Stimulated activated memory B cell treated with anti-CD40 and anti-IgM and Interleukin-4, amounts not matched to agents 10 μg/mL and 1 μg/mL and 100 μg/mL, for 72 hours (primary cell): ENCODE data around the gene TEX53.

ENCODE experiments used
- ATAC-seq: fragments of 150-1000 bp; cut with Tn5 transposase; 2 replicates; pipeline ENCODE4 v1.10.0; 2021
- H3K27ac Mint-ChIP-seq: one replicate; pipeline ENCODE4 v1.8.0; 2022; ENCODE audit warnings: mild to moderate bottlenecking, mixed read lengths
- H3K27me3 Mint-ChIP-seq: one replicate; pipeline ENCODE4 v1.8.0; 2022; ENCODE audit warnings: mixed read lengths
- H3K36me3 Mint-ChIP-seq: one replicate; pipeline ENCODE4 v1.8.0; 2022; ENCODE audit warnings: mixed read lengths
- H3K4me1 Mint-ChIP-seq: one replicate; pipeline ENCODE4 v1.8.0; 2022; ENCODE audit warnings: mixed read lengths
- H3K4me3 Mint-ChIP-seq: one replicate; pipeline ENCODE4 v1.8.0; 2022; ENCODE audit warnings: mild to moderate bottlenecking, moderate library complexity, mixed read lengths
- H3K9me3 Mint-ChIP-seq: one replicate; pipeline ENCODE4 v1.8.0; 2022; ENCODE audit warnings: mixed read lengths

TEX53 gene

GRCh38 chr9:114629563-114630090 lies 28.0 kb downstream of the TEX53 start:
- no peak overlapping the region for H3K4me3 Mint-ChIP-seq
- no peak for ATAC-seq
- H3K9me3 Mint-ChIP-seq, result no peaks in the 10 kb centered on the region
- no peaks in the 10 kb centered on the region for H3K27me3 Mint-ChIP-seq
- H3K27ac Mint-ChIP-seq, result no peak overlapping the region
- peaks cover 1% of the 10 kb centered on the region for H3K4me1 Mint-ChIP-seq
- H3K36me3 Mint-ChIP-seq, result peaks cover 71% of the 10 kb centered on the region

DNA sequence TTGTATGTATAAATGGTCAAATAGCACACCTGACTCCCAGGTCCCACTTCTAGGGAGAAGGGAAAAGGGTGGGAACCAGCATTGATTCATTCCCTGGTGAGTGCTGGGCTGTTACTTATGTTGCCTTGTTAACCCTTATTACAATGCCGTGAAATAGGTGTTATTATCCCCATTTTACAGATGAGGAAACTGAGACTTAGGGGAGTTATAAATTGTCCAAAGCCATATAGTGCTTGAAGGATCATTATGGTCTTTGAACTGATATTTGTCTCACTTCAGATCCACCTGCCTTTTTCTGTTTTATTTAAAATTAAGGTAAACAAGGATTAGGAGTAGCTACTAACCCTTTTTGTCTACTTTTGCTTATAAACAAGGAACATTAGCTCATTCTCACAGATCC lies 30.1 kb downstream of the TEX53 start:
- H3K4me3 Mint-ChIP-seq, result no peak overlapping the region
- no peak for ATAC-seq
- H3K27ac Mint-ChIP-seq, result no peak overlapping the region
- H3K4me1 Mint-ChIP-seq, result peaks cover 4% of the 10 kb centered on the region
- H3K36me3 Mint-ChIP-seq, result peaks cover 65% of the 10 kb centered on the region
- H3K9me3 Mint-ChIP-seq, result no peaks in the 10 kb centered on the region
- H3K27me3 Mint-ChIP-seq, result no peaks in the 10 kb centered on the region

DNA sequence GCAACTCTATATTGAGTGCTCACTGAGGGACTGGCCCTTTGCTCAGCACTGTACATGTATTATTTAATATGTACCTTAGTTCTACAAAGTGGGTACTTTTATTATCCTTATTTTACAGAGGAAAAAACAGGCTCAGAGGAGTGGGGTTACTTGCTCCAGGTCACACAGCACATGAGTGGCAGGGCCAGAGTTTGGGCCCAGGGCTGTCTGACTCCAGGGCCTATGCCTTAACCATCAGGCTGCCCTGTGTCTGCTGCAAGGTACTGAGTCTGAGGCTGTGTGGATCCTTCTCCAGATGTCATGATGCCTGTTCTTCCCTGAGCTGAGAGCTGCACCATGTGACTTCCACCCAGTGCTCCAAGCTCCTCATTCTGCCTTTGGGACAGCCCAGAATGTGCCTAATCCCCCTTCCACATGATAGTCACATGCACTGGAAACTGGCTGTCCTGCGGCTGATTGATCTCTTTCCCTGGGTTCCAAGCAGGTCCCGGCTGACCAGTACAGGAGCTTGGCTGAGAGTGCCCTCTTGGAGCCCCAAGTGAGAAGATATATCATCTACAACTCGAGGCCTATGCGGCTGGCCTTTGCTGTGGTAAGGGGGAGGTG lies 31.1 kb downstream of the TEX53 start:
- peaks cover 71% of the 10 kb centered on the region for H3K36me3 Mint-ChIP-seq
- no peak overlapping the region for H3K27ac Mint-ChIP-seq
- no peaks in the 10 kb centered on the region for H3K9me3 Mint-ChIP-seq
- ATAC-seq, result no peak
- H3K4me1 Mint-ChIP-seq, result peaks cover 8% of the 10 kb centered on the region
- no peaks in the 10 kb centered on the region for H3K27me3 Mint-ChIP-seq
- H3K4me3 Mint-ChIP-seq, result no peak overlapping the region

DNA sequence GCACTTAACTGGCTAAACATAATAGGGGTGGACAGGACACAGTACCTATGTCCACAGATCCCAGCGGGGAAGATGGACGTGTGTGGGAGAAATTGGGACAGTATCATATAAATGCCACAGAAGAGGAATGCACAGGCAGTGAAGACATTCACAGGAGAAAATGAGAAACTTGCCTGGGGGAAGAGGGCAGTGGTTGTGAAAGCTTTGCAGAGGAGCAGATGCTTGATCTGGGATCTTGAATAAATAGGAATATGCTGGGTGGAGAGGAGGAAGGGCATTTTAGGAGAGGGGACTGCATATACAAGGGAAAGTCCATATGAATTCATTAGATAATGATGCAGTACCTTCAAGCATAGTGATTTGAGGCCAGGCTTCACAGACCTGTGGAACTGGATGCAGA lies 32.9 kb downstream of the TEX53 start:
- no peak for ATAC-seq
- H3K4me3 Mint-ChIP-seq, result no peak overlapping the region
- no peaks in the 10 kb centered on the region for H3K9me3 Mint-ChIP-seq
- H3K27ac Mint-ChIP-seq, result no peak overlapping the region
- H3K27me3 Mint-ChIP-seq, result no peaks in the 10 kb centered on the region
- peaks cover 69% of the 10 kb centered on the region for H3K36me3 Mint-ChIP-seq
- H3K4me1 Mint-ChIP-seq, result peaks cover 17% of the 10 kb centered on the region

GRCh38 chr9:114621975-114622609 lies 35.5 kb downstream of the TEX53 start:
- ATAC-seq, result no peak
- H3K4me1 Mint-ChIP-seq, result peaks cover 39% of the 10 kb centered on the region
- H3K9me3 Mint-ChIP-seq, result no peaks in the 10 kb centered on the region
- H3K36me3 Mint-ChIP-seq, result peaks cover 50% of the 10 kb centered on the region
- H3K27me3 Mint-ChIP-seq, result no peaks in the 10 kb centered on the region
- peak overlapping the region; percentile 74 for H3K27ac Mint-ChIP-seq
- no peak overlapping the region for H3K4me3 Mint-ChIP-seq

- ATAC-seq, result no peak
- Mint-ChIP-seq H3K4me3 (no peak overlapping the region), H3K4me1 (peaks cover 44% of the 10 kb centered on the region), H3K27ac (peak overlapping the region; percentile 74), H3K27me3 (no peaks in the 10 kb centered on the region), H3K36me3 (peaks cover 45% of the 10 kb centered on the region), H3K9me3 (no peaks in the 10 kb centered on the region)
Observed at GRCh38 chr9:114621561-114621960, 36.0 kb downstream of the TEX53 start.

DNA sequence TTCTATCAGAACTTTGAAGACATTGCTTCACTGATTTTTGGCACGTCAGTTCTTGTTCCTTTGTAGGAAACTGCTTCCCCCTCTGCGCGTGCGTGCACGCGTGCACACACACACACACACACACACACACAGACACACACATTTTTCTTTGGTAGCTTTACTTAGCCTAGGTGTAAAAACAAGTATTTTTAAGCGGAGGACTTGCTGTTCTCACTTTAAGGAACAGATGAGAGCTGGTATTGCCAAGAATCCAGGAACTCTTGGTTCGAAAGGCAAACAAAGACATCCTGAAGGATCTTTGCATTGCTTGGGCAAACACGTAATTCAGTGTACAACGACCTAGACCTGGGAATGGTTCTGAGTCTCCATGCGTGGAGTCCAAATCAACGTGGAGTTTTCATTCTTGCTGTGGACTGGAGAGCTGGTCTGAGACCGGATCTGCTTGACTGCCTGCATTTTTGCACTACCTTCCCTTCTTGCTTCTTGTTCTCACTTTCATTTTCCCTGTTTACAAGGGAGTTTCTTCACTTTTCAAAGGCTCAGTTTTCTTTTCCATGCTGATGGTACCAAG lies 38.3 kb downstream of the TEX53 start:
- H3K27me3 Mint-ChIP-seq, result no peaks in the 10 kb centered on the region
- peak overlapping the region; percentile 78 for H3K4me3 Mint-ChIP-seq
- H3K4me1 Mint-ChIP-seq, result peaks cover 59% of the 10 kb centered on the region

DNA sequence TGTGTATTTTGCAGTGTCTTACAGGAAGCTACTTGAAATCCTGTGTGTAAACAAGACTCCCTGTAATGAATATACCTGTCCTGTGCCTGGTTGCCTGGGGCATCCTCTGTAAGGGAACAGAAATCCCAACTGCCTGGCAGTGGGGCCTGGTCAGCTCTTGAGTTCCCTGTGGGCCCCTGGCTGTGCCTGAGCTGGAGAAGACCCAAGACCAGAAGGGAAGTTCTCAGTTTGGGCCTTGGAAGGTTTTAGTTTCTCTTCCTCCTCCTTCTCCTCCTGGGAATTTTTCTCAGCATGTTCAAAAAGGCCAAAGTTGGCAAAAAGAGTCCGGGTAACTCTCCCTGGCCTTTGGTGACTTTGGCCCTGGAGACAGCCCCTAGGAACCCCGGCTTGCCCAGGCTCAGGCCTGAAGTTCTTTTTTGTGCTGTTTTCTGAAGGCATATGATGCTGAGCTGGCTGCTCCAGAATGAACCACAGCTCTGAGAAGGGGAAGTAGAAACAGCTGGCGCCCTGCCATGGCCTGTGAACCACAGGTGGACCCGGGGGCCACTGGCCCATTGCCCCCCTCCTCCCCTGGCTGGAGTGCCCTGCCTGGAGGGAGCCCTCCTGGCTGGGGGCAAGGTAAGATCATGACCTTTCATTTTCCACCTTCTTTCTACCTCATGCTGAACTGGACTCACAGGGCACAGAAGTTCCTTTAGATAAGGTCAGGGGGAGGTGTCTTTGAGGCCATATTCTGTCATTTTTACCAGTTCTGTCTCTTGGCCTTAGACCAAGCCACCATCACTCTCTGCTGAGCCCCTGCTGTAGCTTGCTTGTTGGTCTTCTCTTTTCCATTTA lies 40.7 kb downstream of the TEX53 start:
- ATAC-seq, result peak; percentile 92

More for the DNA sequence above, 38.3 kb downstream of the TEX53 start:
- Mint-ChIP-seq H3K27ac (peak overlapping the region; percentile 94), H3K9me3 (peaks cover 3% of the 10 kb centered on the region), H3K36me3 (peaks cover 42% of the 10 kb centered on the region)
- peak; percentile 52 for ATAC-seq

GRCh38 chr9:114614373-114614772 lies 43.2 kb downstream of the TEX53 start:
- Mint-ChIP-seq H3K4me3 (no peak overlapping the region), H3K36me3 (peaks cover 12% of the 10 kb centered on the region), H3K27ac (peak overlapping the region; percentile 94), H3K27me3 (no peaks in the 10 kb centered on the region), H3K4me1 (peaks cover 75% of the 10 kb centered on the region), H3K9me3 (peaks cover 3% of the 10 kb centered on the region)
- ATAC-seq, result no peak

More for the DNA sequence above, 40.7 kb downstream of the TEX53 start:
- peak overlapping the region; percentile 94 for H3K27ac Mint-ChIP-seq
- peaks cover 82% of the 10 kb centered on the region for H3K4me1 Mint-ChIP-seq
- H3K27me3 Mint-ChIP-seq, result no peaks in the 10 kb centered on the region
- peak overlapping the region; percentile 73 for H3K4me3 Mint-ChIP-seq
- H3K36me3 Mint-ChIP-seq, result peaks cover 27% of the 10 kb centered on the region
- peaks cover 3% of the 10 kb centered on the region for H3K9me3 Mint-ChIP-seq

GRCh38 chr9:114613919-114614318 lies 43.7 kb downstream of the TEX53 start:
- Mint-ChIP-seq H3K4me1 (peaks cover 73% of the 10 kb centered on the region), H3K36me3 (peaks cover 12% of the 10 kb centered on the region), H3K27me3 (no peaks in the 10 kb centered on the region), H3K9me3 (peaks cover 3% of the 10 kb centered on the region), H3K4me3 (peak overlapping the region; percentile 1), H3K27ac (peak overlapping the region; percentile 94)
- ATAC-seq, result no peak

- Mint-ChIP-seq H3K9me3 (peaks cover 3% of the 10 kb centered on the region), H3K27ac (peak overlapping the region; percentile 94), H3K27me3 (no peaks in the 10 kb centered on the region), H3K4me3 (peak overlapping the region; percentile 80), H3K36me3 (peaks cover 12% of the 10 kb centered on the region), H3K4me1 (peaks cover 72% of the 10 kb centered on the region)
- no peak for ATAC-seq
Observed at GRCh38 chr9:114613087-114613486, 44.5 kb downstream of the TEX53 start.

GRCh38 chr9:114612272-114612923 lies 45.2 kb downstream of the TEX53 start:
- H3K27me3 Mint-ChIP-seq, result no peaks in the 10 kb centered on the region
- peaks cover 76% of the 10 kb centered on the region for H3K4me1 Mint-ChIP-seq
- no peak for ATAC-seq
- H3K27ac Mint-ChIP-seq, result peak overlapping the region; percentile 94
- H3K4me3 Mint-ChIP-seq, result peak overlapping the region; percentile 80
- H3K36me3 Mint-ChIP-seq, result peaks cover 12% of the 10 kb centered on the region
- H3K9me3 Mint-ChIP-seq, result peaks cover 3% of the 10 kb centered on the region

DNA sequence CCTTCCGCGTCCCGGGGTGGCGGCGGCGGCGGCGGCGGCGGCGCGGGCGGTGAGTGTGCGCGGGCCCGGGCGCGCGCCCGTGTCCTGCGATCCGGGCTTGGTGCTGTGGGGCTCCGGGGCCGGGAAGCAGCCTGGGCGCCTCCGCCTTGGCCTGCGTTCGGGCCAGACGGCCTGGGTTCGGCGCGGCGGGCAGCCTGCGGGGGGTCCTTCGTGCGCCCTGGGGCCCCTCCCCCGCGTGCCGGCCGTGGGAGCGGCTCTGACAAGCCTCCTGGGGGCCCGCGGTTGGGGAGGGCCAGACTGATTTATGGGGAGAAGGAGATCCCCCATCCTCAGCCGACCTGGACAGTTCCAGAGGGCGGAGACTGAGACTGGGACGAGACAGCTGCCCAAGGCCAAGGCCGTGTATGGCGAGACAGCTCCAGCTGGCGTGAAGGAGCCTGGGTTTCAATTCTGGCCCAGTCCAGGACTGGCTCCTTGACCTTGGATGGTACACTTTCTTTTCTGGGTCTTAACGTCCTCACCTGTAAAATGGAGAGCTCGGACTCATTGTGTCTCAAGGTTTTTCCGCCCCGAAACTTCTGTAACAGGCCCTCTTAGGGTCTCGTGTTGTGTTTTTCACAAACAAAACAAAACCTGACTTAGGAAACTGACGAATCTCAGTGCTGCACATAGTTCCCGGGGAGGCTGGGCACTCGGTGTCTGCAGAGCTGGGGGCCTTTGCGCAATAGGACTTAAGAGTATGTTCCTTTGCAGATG lies 45.9 kb downstream of the TEX53 start:
- peaks cover 76% of the 10 kb centered on the region for H3K4me1 Mint-ChIP-seq

GRCh38 chr9:114608525-114608796 lies 49.1 kb downstream of the TEX53 start:
- H3K4me3 Mint-ChIP-seq, result peak overlapping the region; percentile 32
- ATAC-seq, result no peak
- H3K4me1 Mint-ChIP-seq, result peaks cover 66% of the 10 kb centered on the region
- no peaks in the 10 kb centered on the region for H3K9me3 Mint-ChIP-seq
- H3K36me3 Mint-ChIP-seq, result no peaks in the 10 kb centered on the region
- H3K27me3 Mint-ChIP-seq, result no peaks in the 10 kb centered on the region
- peak overlapping the region; percentile 50 for H3K27ac Mint-ChIP-seq

More for the DNA sequence above, 45.9 kb downstream of the TEX53 start:
- Mint-ChIP-seq H3K4me3 (peak overlapping the region; percentile 80), H3K36me3 (peaks cover 12% of the 10 kb centered on the region), H3K27me3 (no peaks in the 10 kb centered on the region), H3K9me3 (peaks cover 3% of the 10 kb centered on the region), H3K27ac (peak overlapping the region; percentile 94)
- ATAC-seq, result peak; percentile 72
